HG03135 (cell line): Measurements from ENCODE around the gene HOTAIR.

Source experiments
- ATAC-seq: cut with Tn5 transposase; IDR thresholded peaks from one replicate; pipeline ENCODE4 v1.9.1; 2021; ENCODE audit warnings: mild to moderate bottlenecking, moderate library complexity; ENCODE audit not compliant: unreplicated experiment

The HOTAIR gene

DNA sequence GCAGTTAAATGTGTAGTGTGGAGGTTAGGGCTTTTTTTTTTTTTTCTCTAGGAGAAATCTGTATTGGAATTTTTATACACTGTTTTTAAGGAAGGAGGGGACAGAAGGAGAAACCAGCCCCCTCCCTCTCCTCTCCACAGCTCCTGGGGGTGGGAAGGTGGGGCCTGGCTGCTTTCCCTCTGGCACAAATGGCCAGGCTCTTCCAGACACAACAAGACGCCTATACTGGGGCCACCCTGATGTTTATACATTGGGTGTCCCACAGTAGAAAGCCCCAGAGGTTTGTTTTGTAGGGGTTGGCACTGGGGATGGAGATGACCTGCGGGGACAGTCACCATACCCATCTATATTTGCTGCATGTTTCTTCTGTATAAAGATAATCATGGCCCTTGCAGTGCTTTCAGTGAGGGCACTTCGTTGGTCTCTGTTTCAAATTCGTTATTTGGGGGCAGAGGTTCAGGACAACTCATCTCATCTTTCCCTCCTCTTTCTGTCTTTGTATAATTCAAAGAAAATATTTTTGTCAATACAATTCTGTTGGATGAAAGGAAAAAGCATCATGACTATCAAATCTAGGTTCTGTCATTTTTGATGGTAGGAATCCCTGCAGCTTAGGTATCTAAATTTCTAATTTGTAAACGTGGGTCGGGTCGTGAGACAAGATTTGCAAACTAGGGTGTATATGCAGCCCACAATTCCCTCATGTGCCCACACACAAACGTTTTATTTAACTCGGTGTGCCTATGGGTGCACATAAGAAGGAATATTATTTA, 2.3 kb upstream of the HOTAIR start:
- ATAC-seq, result no peak

DNA sequence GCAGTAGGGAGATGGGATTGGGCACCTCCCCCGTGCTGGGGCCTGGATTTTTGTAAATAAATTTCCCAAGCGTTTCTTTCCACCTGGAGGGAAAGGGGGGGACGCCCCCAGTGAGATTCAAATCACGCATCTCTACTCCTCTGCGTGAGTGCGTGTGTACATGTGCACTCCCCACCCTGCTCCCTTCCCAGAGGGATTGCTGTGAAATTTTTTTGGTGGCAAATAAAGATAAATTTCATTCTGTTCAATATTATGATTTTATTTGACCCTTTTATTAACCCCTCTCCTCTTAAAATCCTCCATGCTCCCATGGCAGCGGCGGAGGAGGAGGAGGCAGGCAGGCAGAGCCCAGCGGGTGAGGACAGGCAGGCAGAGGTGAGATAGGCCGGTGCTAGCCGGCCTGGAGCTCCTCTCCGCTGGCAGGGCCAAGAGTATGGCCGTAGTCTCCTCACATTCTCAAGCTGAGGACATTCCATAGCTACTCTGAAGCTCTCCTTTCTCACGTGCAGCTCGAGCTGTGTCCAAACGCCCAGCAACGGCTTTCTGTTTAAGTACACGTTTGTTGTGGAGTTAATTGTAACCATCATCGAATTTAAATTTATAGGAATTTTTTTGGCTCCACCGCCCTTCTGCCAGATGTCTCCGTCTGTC, 1.5 kb upstream of the HOTAIR start:
- ATAC-seq, result no peak

DNA sequence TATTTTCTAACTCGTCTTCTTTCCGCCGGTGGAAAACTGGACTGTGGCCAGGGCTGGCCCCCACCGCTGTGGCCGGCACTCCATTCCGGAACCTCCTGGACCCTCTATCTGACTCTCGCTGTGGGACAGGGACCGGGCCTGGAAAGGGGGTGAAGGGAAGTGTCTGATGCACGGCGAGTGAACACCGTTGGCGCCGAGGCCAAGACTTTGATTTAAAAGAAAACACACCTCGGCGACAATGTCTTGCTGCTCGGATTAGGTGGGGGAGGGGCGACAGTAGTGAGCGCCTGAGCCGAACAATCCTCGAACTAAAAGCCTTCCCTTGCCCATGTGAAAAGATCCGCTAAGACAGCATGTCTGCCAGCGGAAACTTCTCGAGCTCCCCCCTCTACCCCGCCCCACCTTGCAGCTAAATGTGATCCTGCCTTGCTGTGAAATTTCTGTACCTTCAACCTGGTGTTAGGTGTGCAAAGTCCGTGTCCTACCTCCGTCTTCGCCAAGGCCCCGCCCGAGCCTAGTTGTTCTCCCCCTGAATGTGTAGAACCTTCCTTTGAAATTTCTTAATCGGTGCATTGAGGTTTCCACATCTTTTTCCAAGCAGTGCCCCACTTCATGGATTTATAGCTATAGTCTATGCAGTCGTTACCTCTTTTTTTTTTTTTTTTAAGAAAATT, 862 bp upstream of the HOTAIR start:
- ATAC-seq, result no peak

DNA sequence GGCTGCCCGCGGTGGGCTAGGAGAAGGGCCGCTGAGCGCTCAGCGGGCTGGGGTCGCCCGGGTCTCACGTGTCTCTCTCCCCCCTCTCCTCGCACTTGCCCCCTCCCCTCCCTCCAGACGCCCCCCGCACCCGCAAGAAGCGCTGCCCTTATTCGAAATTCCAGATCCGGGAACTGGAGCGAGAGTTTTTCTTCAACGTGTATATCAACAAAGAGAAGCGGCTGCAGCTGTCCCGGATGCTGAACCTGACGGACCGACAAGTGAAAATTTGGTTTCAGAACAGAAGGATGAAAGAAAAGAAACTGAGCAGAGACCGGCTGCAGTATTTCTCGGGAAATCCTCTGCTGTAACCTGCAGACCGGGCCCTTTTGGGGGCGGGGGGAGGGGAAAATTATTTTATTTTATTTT, 314 bp upstream of the HOTAIR start:
- ATAC-seq, result no peak

DNA sequence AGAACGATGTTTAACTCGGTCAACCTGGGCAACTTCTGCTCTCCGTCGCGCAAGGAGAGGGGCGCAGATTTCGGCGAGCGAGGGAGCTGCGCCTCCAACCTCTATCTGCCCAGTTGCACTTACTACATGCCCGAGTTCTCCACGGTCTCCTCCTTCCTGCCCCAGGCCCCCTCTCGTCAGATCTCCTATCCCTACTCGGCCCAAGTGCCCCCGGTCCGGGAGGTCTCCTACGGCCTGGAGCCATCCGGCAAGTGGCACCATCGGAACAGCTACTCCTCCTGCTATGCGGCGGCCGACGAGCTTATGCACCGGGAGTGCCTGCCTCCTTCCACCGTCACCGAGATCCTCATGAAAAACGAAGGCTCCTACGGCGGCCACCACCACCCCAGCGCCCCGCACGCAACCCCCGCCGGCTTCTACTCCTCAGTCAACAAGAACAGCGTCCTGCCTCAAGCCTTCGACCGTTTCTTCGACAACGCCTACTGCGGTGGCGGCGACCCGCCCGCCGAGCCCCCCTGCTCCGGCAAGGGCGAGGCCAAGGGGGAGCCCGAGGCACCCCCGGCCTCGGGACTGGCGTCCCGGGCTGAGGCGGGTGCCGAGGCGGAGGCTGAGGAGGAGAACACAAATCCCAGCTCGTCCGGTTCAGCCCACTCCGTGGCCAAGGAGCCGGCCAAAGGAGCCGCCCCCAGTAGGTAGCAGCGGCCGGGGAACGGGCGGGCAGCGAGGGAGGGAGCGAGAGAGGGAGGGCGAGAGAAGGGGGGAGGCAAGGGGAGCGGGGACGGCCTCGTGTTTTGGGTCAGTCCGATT, 1.3 kb downstream of the HOTAIR start:
- no peak for ATAC-seq

DNA sequence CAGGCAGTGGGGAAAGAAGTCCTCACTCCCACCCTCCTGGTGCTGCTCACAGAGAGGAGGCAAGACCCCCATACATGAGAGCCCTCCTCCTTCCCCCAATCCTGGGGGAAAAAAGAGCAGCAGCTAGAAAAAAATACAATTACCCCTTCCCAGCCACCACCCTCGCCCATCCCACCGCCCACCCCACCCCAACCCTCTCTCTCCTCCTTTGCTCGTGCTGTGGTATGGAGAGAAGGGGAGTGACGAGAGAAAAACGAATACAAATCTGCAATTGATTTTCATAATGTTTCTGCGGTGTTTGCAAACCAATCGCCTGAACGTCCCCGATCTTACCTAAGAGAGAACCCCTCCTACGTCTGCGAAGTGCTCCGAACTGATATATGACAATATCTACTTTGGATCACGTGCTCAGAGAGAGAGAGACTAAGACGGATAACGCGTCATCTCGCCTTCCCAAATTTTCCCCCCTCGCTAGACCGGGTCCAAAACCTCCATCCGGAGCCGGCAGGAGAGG, 2.0 kb downstream of the HOTAIR start, which contains the start of gene HOXC11:
Gene HOXC11 (plus strand): TSS at position 405 of the 514 bp plus-strand sequence. CDS start 116 bp downstream, outside the sequence.
- no peak for ATAC-seq

DNA sequence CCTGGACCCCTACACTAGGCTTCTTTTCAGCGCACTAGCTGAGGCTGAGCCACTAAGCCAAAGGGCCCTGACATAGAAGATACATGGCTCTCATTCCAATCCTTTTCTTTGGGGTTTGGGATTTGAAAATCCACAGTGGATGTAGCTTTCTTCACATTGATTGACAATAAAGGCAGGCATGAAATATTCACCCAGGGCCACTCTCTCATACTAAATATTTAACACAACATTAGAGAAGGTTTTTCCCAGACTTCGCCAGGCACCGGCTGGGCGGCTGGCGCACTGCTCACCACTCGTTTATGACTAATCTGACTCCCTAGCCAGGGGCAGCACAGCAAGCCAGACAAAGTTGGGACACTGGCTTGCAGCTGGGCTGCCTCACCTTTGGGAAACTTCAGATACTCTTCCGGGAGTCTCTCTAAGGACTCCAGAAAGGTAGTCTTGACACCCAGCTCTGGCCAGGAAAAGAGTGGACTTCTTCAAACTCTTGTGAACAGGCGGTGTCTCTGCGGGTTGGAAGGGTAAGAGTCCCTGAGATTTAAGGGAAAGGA, 2.5 kb downstream of the HOTAIR start:
- ATAC-seq, result no peak

DNA sequence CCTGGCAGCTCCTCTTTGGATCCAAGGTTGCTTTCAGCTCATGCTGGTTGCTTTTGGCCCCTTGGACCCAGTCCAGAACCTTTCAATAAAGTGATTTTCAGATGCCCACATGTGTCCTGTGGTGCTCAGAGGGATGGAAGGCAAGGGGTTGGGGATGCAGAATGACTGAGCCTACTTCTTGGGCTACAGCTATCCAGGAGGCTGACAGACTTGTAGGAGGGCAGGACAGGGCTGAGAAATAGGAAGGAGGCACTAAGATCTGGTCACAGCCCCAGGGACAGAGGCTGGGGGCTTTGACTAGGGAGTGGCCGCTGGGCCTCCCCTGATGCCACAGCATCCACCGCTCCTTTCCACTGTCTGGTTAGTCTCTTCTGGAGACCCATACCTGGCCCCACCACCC, 3.1 kb downstream of the HOTAIR start:
- ATAC-seq, result no peak

DNA sequence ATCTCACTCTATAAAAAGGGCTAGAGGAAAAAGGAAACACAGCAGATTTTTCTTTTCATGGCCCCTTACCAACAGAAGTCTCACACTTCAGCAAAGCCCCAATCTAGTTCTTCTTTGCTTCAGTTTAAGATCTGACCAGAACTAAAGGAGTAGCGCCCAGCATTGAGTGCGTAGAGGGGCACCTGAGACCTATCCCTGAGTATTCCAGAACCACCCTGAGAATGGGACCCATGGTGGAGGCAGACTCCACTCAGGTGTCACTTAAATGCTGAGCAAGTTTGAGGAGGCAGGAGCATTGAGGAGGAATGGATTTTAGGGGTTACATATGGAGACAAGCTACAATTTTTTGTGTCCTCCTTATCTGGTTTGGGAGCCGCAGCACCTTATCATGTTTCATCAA, 3.6 kb downstream of the HOTAIR start:
- ATAC-seq, result no peak

DNA sequence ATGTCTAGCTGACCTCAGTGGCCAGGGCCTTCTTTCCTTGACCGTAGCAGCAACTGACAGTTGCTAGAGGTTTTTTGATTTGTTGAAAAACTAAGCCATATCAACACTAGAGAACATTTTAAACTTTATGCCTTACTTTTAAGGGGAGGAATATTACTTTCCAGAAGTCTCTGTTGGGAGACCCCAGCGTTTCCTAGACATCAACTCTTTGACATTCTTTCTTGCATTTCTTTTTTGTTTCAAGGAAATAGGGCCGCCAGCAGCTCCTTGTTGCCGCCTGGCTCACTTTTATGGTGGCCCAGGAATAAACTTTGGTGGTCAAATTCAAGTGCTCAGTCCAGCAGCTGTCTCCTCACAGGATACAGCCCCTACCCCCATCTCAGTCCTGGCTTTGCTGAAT, 4.3 kb downstream of the HOTAIR start:
- no peak for ATAC-seq

DNA sequence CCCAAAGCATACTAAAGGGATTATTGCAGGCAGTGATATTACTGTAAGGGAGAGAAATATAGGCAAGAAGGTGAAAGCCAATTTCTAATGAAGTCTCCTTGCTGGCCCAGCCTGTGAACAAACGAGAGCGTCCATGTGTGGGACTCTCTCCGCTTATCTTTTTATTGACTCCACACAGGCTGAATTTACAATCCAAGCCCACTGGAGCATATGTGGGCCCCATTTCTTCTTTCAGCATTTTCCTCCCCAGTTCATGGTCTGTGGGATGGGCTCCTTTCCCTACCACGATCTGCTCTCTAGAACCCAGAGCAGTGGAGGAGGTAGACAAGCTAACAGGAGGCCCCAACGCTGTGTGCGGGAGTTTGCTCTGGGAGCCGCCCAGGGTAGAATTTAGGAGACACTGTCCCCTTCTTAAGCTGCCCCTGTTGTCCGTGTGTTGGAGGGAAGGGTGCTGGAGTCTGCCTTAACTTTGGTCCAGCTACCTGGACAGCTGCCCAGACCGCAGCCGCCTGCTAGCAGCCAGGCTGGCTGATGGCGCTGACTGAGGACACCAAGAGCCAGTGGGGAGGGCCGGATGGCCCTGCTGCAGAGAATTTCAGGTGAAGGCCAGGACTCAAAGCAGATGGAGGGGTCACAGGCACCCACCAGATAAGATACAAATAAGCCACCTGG, 5.0 kb downstream of the HOTAIR start:
- no peak for ATAC-seq

DNA sequence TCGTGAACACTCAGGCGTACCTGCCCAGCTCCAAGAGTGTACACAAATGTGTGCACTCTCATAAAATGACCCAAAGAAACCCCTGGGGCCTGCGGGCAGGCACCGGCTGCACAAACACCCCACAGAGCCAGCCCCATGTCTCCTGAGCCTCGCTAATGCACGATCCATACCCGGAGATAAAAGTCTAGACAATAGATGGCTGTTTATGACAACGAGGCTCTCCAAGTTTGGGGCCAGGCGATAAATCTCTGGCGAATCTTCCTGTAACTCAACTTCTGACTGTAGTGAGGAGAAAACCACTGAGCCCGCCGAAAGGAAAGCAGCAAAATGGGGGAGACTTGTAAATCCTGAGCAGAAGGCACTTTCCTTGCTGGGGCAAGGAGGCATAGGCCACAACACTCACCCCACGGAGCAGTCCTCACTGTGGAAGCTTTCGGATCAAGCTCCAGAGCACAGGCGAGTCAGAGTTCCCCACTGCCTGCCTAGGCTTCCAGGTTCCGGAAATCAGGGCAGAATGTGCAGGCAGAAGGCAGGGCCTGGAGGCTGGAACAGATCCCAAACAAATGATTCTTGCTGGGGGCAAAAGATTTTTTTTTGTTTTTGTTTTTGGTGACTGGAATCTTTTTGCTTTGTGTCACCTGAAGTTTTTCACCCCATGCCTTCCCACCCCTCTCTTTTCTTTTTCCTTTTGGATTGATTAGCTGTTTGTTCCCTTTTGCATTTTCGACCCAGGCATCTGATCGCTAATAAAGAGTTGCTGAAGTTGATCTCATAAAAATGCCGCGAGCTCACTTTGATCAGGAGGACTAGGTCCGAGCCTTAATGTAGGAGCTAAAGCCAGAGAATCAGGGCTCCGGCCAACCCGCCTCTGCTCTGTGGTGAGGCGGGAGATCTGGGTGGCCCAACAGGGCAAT, 6.3 kb downstream of the HOTAIR start:
- ATAC-seq, result no peak

DNA sequence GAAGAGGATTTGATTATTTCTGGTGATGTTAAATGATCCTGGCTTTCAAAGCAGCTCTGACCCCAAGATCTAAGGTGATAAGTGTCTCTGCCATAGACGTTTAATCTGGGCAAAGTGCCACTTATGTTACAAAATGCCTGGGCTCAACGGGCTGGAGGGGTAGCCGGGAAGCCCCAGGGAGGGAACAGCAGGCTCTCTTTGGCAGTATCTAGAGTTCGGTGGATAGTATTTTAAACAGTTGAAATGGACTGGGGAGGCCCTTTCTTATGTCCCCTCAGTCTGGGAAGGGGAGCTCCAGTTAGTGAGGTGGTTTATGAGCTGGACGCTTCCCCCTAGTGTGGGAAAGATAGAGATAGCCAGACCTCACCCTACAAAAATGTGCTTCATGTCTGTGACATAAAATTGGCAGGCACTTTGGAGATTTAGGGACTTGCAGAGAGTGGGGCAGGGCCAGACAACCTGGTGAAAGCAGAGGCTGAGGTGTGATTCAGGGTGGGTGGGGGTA, 7.3 kb downstream of the HOTAIR start:
- ATAC-seq, result no peak

DNA sequence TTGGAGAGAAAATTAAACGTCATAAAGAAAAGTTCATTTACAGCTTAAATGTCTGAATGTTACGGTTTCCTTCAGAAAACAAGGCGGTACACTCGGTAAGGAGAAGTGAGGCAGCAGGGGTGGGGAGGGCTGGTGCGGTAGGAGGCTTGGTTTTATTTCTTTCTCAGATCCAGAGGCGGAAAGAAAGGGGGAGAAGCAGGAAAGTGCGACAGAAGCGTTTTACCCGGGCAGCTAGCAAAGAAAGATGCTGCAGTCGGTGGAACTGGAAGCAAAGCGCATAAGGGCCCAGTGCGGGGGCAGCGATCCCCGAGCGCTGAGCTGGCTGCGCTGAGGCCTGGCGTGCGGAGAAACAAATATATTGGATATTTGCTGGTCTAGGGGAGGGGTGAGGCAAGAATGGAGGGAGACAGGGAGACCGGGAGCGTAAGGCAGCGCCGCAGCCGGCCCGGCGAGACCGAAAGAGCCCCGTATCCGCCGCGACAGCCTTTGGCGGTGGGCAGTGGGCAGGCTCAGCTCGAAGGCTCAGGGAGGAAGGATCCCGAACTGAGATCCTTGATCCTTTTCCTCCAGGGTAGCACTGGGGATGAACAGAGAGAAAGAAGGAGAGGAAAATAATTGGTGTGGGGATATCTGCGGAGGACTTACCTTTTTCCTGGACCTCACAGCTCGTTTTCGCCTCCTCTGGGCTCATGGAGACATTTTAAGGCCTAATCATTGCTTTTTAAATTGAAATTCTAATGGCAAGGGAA, 8.2 kb downstream of the HOTAIR start:
- no peak for ATAC-seq

DNA sequence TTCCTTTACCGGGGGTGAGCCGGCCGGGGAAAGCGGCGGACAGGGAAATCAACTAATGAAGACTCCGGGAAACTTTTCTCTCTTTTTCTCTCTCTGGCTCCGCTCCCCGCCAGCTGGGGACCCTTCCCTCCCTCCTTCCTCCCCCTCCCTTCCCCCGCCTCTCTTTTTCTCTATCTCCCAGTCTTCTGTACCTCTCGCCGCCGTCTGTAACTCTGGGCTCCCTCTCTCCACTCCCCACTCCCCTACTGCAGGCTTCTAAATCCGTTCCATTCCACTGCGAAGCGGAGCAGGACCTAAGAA, 8.7 kb downstream of the HOTAIR start:
- ATAC-seq, result no peak

DNA sequence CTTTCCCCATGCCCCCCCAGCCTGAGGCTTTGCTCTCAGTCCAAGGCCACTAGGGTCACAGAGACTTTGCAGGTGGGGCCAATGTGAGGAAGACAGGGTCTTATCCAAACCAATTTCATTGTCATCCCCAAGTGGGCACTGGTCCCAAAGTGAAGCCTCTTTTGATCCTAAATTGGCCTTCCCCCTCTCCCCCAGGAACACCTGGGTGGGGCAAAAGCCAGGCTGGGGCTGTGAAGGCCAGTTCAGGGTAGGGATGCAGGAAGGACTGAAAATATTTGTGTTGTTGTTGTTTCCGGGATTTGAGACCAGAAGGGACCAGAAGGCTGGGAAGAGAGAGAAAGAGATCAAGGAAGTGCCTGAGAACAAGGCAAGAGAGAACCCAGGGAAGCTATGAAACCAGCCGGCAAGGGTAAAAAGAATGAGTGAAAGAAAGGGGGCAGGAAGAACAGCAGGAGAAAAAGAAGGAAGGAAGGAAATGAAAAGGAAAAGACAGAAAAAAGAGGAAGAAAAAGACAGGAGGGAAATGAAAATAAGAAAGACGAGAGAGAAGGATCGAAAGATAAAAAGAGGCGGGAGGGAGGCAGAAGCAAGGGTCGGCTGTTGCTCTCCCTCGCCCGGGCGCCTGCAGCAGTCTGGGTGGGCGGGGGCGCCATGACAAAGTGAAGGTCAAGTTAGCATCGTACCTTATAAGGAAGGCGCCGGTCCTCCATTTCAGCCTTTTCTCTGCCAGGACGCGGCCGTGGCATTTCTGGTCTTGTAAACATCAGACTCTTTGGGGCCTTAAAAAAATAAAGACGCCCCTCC, 9.3 kb downstream of the HOTAIR start:
- ATAC-seq, result no peak

DNA sequence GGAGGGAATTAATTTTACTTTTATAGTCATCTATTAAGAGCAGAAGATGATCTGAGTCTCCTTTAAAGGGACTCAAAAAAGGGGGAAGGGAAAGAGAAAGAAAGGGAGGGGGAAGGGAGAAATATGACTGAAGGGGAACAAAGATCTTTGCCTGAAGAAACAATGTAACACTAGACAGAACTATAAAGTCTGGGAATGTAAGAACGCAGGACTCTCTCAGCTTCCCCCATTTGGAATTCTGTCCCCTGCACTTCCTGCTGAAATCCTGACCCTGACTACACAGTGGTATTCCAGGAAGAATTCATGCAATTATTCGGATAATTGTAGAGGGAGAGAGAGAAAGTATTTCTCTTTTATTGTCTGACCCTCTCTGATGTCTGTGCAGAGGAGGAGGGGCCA, 10.4 kb downstream of the HOTAIR start:
- ATAC-seq, result no peak
